GM10266 (cell line): Measurements from ENCODE around the gene TSC22D3.

Experiments
- DNase-seq: peaks from one replicate; pipeline ENCODE4 v3.0.0; 2012; ENCODE audit errors: extremely low spot score
- CTCF ChIP-seq: IDR thresholded peaks from 2 replicates; pipeline ENCODE4 v1.5.1; 2012; ENCODE audit warnings: mild to moderate bottlenecking, low read depth; ENCODE audit not compliant: control insufficient read depth, insufficient read depth; ENCODE audit errors: missing control alignments

The TSC22D3 gene

DNA sequence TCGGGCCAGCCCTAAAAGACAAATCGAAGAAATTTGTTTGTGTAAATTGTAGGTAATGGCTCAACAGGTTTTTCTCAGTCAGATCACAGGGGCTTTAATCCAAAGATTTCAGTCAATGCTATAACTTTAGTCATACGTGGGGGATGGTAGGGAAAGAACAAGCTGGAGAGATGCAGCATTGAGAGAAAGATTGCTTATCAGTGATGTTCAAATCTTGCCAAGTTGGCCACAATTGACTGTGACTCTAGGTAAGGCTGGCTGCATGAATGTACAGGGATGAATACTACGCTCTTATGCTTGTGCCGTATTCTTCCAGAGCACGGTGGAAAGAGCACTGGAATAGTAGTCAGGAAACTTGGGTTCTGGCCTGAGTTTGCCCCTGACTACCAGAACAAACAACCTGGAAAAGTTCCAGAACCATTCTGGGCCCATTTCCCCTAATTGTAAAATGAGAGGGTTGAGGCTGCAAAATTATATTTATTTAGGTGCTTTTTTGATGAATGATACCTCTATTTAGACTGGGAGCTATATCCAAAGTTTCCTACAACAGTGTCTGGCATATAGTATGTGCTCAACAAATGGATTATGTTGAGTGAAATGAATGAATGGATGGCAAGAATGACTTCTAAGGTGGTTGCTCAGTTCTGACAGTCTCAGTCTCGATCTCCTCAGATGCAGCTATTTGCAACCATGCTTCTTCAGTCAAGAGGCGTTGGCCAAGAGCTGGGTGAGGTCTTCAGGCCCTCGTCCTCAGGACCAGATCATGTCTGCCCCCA, 44.4 kb downstream of the TSC22D3 start:
- TF ChIP-seq CTCF, result no peak
- no peak for DNase-seq

GRCh38 chrX:107730298-107730655, 45.3 kb downstream of the TSC22D3 start:
- no peak for DNase-seq

DNA sequence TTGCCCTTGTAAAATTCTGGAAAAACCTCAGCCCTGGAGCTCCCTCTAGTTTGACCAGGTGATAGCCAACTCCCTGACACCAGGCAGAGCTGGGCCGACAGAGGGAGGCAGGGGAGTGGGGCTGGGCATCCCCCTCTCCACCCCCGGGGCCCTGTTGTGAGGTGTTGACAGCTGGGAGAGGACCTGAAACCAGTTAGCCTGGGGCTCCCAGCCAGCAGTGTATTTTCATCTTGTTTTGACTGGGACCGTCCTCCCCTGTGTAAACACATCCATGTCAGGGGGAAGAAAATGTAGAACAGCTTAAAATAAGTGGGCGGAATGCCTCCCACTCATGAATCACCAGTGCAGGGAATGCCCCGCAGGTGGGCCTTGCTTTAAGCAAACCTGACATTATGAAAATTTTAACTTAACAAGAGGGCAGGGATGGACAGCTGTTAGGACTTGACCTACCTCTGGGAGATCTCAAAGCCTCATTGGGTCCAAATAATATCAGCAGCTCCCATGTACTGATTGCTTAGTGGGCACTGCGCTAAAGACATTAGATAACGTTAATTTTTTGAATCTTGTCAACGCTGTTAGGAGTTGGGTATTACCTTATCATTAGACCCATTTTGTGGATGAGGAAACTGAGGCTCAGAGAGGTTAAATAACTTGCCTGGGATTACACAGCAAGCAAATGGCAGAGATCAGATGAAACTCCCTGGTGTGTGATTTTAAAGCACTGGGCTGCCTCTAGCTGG, 45.9 kb downstream of the TSC22D3 start:
- TF ChIP-seq CTCF, result peak; percentile 10
- DNase-seq, result peak; percentile 20

More at GRCh38 chrX:107730298-107730655, 45.3 kb downstream of the TSC22D3 start:
- no peak for TF ChIP-seq CTCF

DNA sequence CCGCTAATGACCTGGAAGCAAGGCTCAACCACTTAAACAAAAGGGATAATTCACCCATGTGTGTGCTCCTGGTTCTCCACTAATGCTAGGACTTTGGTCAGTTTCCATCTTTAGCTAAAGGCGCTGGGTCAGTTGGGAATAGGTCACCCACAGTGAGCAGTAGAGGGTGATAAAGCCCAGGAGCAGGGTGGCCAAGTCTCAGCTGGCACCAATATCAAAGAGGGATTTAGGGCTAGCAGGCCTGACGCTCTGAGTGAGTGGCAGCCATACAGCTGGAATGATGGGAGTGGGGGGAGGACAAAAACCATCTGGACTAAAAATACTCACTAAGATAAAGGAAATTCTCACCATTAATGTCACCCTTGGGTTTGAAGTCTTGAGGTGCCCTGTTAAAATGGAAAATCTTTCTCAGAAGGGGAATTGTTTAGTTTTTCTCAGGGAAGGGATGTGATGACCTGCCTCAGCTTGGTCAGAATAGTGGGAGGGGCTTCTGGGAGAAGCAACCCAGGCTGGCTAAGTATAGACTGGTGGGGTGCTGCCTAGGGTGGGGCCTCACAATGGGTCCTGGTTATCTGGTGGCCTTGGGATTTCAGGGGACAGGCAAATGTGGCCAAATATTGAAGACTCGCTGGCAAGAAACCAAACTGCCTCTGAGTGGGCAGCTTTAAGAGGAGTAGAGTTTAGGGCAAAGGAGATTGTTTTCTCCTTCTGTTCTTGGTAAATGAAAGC, 47.1 kb downstream of the TSC22D3 start:
- TF ChIP-seq CTCF, result no peak
- no peak for DNase-seq

GRCh38 chrX:107726816-107727534, 48.6 kb downstream of the TSC22D3 start:
- TF ChIP-seq CTCF, result no peak
- no peak for DNase-seq

- no peak for DNase-seq
- TF ChIP-seq CTCF, result no peak
Measured at GRCh38 chrX:107725761-107726555, 49.6 kb downstream of the TSC22D3 start.
